HFF-Myc (cell line): ENCODE measurements around the gene ARHGDIG.
A peak's percentile ranks its signal among the peaks of the same experiment; 100 is the strongest.

Source experiments
- DNase-seq: peaks from one replicate; pipeline ENCODE4 v3.0.0-alpha.2; 2011; ENCODE audit warnings: low read depth; ENCODE audit errors: extremely low read depth
- H3K4me3 ChIP-seq: replicated peaks from 2 replicates; pipeline ENCODE4 v1.5.1; 2011; ENCODE audit warnings: low read depth, mild to moderate bottlenecking, control low read depth, low read length
- CTCF ChIP-seq: IDR thresholded peaks from 2 replicates; pipeline ENCODE4 v1.5.1; 2012; ENCODE audit warnings: mild to moderate bottlenecking, low read depth, low read length, control low read depth; ENCODE audit errors: missing control alignments

Gene ARHGDIG

GRCh38 chr16:325375-326145 lies 45.2 kb downstream of the ARHGDIG start:
- no peak overlapping the region for H3K4me3 ChIP-seq
- no peak for TF ChIP-seq CTCF

DNA sequence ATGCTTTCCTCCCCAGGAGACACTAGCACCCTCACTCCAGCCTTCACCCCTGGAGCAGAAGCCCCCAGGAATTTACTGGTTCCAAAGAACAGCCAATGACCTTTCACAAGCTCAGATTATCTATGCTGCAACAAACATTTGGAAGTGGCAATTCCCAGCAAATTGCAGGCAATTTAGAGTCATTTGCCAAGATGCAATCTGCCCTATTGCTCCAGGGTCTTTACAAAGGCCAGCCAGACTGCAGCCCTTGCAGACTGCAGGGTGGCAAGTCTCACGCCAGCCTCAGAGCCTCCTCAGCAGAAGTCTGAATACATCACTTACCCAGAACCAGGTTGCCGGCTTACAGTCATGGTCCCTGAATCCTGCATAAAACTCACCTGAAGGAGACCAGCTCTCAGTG lies 50.4 kb downstream of the ARHGDIG start:
- no peak for DNase-seq
- TF ChIP-seq CTCF, result no peak
- no peak overlapping the region for H3K4me3 ChIP-seq

More at GRCh38 chr16:325375-326145, 45.2 kb downstream of the ARHGDIG start:
- no peak for DNase-seq

GRCh38 chr16:331181-331814 lies 50.9 kb downstream of the ARHGDIG start:
- DNase-seq, result peak; percentile 48

More at GRCh38 chr16:331181-331814, 50.9 kb downstream of the ARHGDIG start:
- H3K4me3 ChIP-seq, result peak overlapping the region; percentile 24; the same call in 1 of the 2 replicates
